IgD-negative memory B cell (primary cell): Measurements from ENCODE around the gene ATG10. TPM values are rescaled to one million over a fixed set of nuclear protein-coding genes. Genes with fewer than 3 reads are reported as not detected.
"Not testable (repeated sequence)": the region's sequence is repeated elsewhere in the genome, so short reads cannot be mapped to it uniquely, and the experiment has no call there.

ENCODE experiments used
- H3K27ac Mint-ChIP-seq, 3 donors: one replicate each; pipeline ENCODE4 v1.8.0; 2020 to 2022; ENCODE audit warnings: mild to moderate bottlenecking in 3 of 3, mixed read lengths in 3 of 3, moderate library complexity in 1 of 3
- H3K27me3 Mint-ChIP-seq: one replicate; pipeline ENCODE4 v1.8.0; 2021; ENCODE audit warnings: mixed read lengths
- H3K36me3 Mint-ChIP-seq: one replicate; pipeline ENCODE4 v1.8.0; 2020; ENCODE audit warnings: mild to moderate bottlenecking, mixed read lengths
- H3K4me1 Mint-ChIP-seq, 3 donors: one replicate each; pipeline ENCODE4 v1.8.0; 2020 to 2022; ENCODE audit warnings: mixed read lengths in 3 of 3, mild to moderate bottlenecking in 1 of 3
- H3K4me3 Mint-ChIP-seq, 4 donors: one replicate each; pipeline ENCODE4 v1.8.0; 2020 to 2022; ENCODE audit warnings: mild to moderate bottlenecking in 4 of 4, mixed read lengths in 4 of 4, moderate library complexity in 3 of 4
- H3K9me3 Mint-ChIP-seq, 3 donors: one replicate each; pipeline ENCODE4 v1.8.0; 2020 to 2021; ENCODE audit warnings: mixed read lengths in 3 of 3, mild to moderate bottlenecking in 1 of 3
- polyA plus RNA-seq: library from polyadenylated mRNA; unstranded; fragments of 300-500 nt; fragmentation: Illumina TruSeq; gene quantifications from one replicate; pipeline ENCODE4 v1.2.3, GENCODE V29; 2021

ATG10 gene
- polyA plus RNA-seq, 1 donor from 2014 or later = 12.2 TPM

GRCh38 chr5:82057051-82057450 lies 85.2 kb downstream of the ATG10 start:
- H3K9me3 Mint-ChIP-seq = no peaks in the 10 kb centered on the region
- no peak overlapping the region for H3K4me3 Mint-ChIP-seq
- H3K27ac Mint-ChIP-seq = no peak overlapping the region
- H3K36me3 Mint-ChIP-seq = peaks cover 6% of the 10 kb centered on the region
- no peaks in the 10 kb centered on the region for H3K27me3 Mint-ChIP-seq
- peaks cover 0 to 13% (median 3%) of the 10 kb centered on the region in 3 donors for H3K4me1 Mint-ChIP-seq

- Mint-ChIP-seq H3K27ac (no peak overlapping the region), H3K36me3 (peaks cover 8% of the 10 kb centered on the region), H3K27me3 (no peaks in the 10 kb centered on the region), H3K9me3 (no peaks in the 10 kb centered on the region), H3K4me3 (no peak overlapping the region), H3K4me1 (peaks cover 0 to 6% (median 0%) of the 10 kb centered on the region in 3 donors)
Observed at GRCh38 chr5:82058710-82059109, 86.9 kb downstream of the ATG10 start.

- Mint-ChIP-seq H3K27me3 (no peaks in the 10 kb centered on the region), H3K9me3 (no peaks in the 10 kb centered on the region), H3K4me1 (peaks cover 0 to 2% (median 0%) of the 10 kb centered on the region in 3 donors), H3K4me3 (no peak overlapping the region), H3K27ac (no peak overlapping the region), H3K36me3 (peaks cover 3% of the 10 kb centered on the region)
Observed at GRCh38 chr5:82066791-82067190, 95.0 kb downstream of the ATG10 start.

GRCh38 chr5:82068042-82068441 lies 96.2 kb downstream of the ATG10 start:
- not testable (repeated sequence) for H3K36me3 Mint-ChIP-seq, H3K27me3 Mint-ChIP-seq, H3K4me1 Mint-ChIP-seq, H3K9me3 Mint-ChIP-seq, H3K27ac Mint-ChIP-seq
- H3K4me3 Mint-ChIP-seq = peak overlapping the region in 1 of 4 donors; percentile 12

- Mint-ChIP-seq H3K27ac (no peak overlapping the region), H3K9me3 (no peaks in the 10 kb centered on the region), H3K27me3 (no peaks in the 10 kb centered on the region)
Observed at GRCh38 chr5:82068723-82069122, 96.9 kb downstream of the ATG10 start.

GRCh38 chr5:82072138-82072537 lies 100.3 kb downstream of the ATG10 start:
- Mint-ChIP-seq H3K4me1 (peaks cover 0 to 2% (median 0%) of the 10 kb centered on the region in 3 donors), H3K27ac (no peak overlapping the region), H3K4me3 (no peak overlapping the region), H3K9me3 (no peaks in the 10 kb centered on the region), H3K27me3 (no peaks in the 10 kb centered on the region), H3K36me3 (no peaks in the 10 kb centered on the region)

More at GRCh38 chr5:82068723-82069122, 96.9 kb downstream of the ATG10 start:
- Mint-ChIP-seq H3K36me3 (no peaks in the 10 kb centered on the region), H3K4me1 (peaks cover 0 to 2% (median 0%) of the 10 kb centered on the region in 3 donors), H3K4me3 (peak overlapping the region in 1 of 4 donors; percentile 30)

DNA sequence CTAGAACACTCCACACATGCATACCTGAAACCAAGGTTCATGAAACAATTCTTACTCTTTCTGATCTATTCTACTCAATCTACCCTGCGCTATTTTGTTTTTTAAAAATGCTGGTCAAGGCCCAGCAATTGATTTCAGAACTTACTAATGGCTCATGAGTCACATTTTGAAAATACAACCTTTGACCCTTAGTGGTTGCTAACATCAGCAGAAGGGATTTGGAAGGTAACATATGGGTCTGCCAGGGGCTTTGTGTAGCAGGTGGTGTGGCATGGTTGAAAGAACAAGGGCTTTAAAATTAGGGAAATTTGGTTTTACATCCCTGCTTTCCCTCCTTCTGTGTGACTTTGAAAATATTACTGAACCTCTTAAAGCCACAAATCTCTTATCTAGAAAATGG lies 101.4 kb downstream of the ATG10 start:
- Mint-ChIP-seq H3K36me3 (no peaks in the 10 kb centered on the region), H3K27me3 (no peaks in the 10 kb centered on the region), H3K4me3 (no peak overlapping the region), H3K27ac (no peak overlapping the region), H3K4me1 (peaks cover 0 to 2% (median 0%) of the 10 kb centered on the region in 3 donors), H3K9me3 (no peaks in the 10 kb centered on the region)

GRCh38 chr5:82074950-82075349 lies 103.1 kb downstream of the ATG10 start:
- H3K4me1 Mint-ChIP-seq = no peaks in the 10 kb centered on the region
- H3K4me3 Mint-ChIP-seq = no peak overlapping the region
- H3K27me3 Mint-ChIP-seq = no peaks in the 10 kb centered on the region
- no peak overlapping the region for H3K27ac Mint-ChIP-seq
- H3K9me3 Mint-ChIP-seq = peaks cover 0 to 5% (median 3%) of the 10 kb centered on the region in 3 donors
- no peaks in the 10 kb centered on the region for H3K36me3 Mint-ChIP-seq

DNA sequence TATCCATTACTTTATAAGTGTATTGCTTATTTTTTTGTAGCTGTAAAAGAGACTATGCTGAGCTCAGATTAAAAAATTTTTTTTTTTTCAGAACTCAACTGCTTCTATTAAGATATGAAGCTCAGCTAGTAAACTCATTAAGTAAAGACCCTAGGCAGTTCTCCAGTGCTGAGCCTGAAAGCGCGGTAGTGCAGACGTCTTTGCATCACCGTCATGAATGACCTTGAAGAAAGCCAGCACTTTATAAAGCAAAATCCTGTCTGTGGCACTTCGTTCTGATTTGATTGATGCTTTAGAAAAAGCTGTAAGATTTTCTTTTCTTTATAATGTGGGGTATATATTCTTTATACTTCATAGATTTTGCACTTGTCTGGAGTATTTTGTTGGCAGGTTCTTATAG lies 105.7 kb downstream of the ATG10 start:
- H3K4me3 Mint-ChIP-seq = no peak overlapping the region
- peaks cover 0 to 5% (median 4%) of the 10 kb centered on the region in 3 donors for H3K9me3 Mint-ChIP-seq
- no peak overlapping the region for H3K27ac Mint-ChIP-seq
- no peaks in the 10 kb centered on the region for H3K27me3 Mint-ChIP-seq
- no peaks in the 10 kb centered on the region for H3K36me3 Mint-ChIP-seq
- no peaks in the 10 kb centered on the region for H3K4me1 Mint-ChIP-seq

GRCh38 chr5:82091617-82092016 lies 119.8 kb downstream of the ATG10 start:
- no peak overlapping the region for H3K4me3 Mint-ChIP-seq
- peaks cover 8 to 29% (median 16%) of the 10 kb centered on the region in 3 donors for H3K9me3 Mint-ChIP-seq
- H3K36me3 Mint-ChIP-seq = peaks cover 2% of the 10 kb centered on the region
- H3K27me3 Mint-ChIP-seq = no peaks in the 10 kb centered on the region
- H3K27ac Mint-ChIP-seq = no peak overlapping the region
- H3K4me1 Mint-ChIP-seq = no peaks in the 10 kb centered on the region

- Mint-ChIP-seq H3K4me3 (no peak overlapping the region), H3K9me3 (peaks cover 10 to 16% (median 10%) of the 10 kb centered on the region in 3 donors), H3K27ac (peak overlapping the region in 1 of 3 donors; percentile 15), H3K36me3 (no peaks in the 10 kb centered on the region), H3K4me1 (no peaks in the 10 kb centered on the region), H3K27me3 (no peaks in the 10 kb centered on the region)
Observed at GRCh38 chr5:82095536-82095935, 123.7 kb downstream of the ATG10 start.

DNA sequence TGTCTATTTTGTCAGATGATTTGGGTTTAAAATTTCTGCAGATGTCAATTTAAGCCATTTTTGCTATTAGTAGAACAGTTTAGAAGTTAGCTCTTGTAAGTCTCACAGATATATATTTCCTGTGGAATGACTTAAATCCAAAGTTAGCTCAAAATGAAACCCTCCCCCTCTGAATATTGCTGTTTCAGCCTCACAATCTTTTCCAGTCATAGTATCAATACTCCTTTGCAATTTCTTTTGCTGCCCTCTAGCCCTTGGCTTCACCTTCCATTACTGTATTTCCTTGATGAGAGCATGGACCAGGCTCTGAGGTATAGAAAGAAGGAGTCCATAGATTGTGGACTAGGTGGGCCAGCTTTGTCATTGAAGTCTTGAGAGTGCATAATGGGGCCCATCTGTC lies 124.4 kb downstream of the ATG10 start:
- Mint-ChIP-seq H3K36me3 (no peaks in the 10 kb centered on the region), H3K4me3 (no peak overlapping the region), H3K9me3 (peaks cover 9 to 16% (median 10%) of the 10 kb centered on the region in 3 donors), H3K27ac (peak overlapping the region in 1 of 3 donors; percentile 33), H3K27me3 (no peaks in the 10 kb centered on the region), H3K4me1 (peaks cover 0 to 2% (median 0%) of the 10 kb centered on the region in 3 donors)

- Mint-ChIP-seq H3K27me3 (no peaks in the 10 kb centered on the region), H3K36me3 (no peaks in the 10 kb centered on the region), H3K9me3 (peaks cover 0 to 4% (median 0%) of the 10 kb centered on the region in 3 donors), H3K27ac (peak overlapping the region in 1 of 3 donors; percentile 35), H3K4me1 (peaks cover 0 to 2% (median 0%) of the 10 kb centered on the region in 3 donors), H3K4me3 (no peak overlapping the region)
Observed at GRCh38 chr5:82100303-82101077, 128.7 kb downstream of the ATG10 start.

GRCh38 chr5:82104872-82105271 lies 133.0 kb downstream of the ATG10 start:
- H3K27ac Mint-ChIP-seq = no peak overlapping the region
- H3K9me3 Mint-ChIP-seq = no peaks in the 10 kb centered on the region
- H3K27me3 Mint-ChIP-seq = no peaks in the 10 kb centered on the region
- peaks cover 0 to 4% (median 3%) of the 10 kb centered on the region in 3 donors for H3K4me1 Mint-ChIP-seq
- no peaks in the 10 kb centered on the region for H3K36me3 Mint-ChIP-seq
- H3K4me3 Mint-ChIP-seq = no peak overlapping the region

- Mint-ChIP-seq H3K9me3 (no peaks in the 10 kb centered on the region), H3K4me1 (peaks cover 0 to 4% (median 3%) of the 10 kb centered on the region in 3 donors), H3K4me3 (no peak overlapping the region), H3K36me3 (no peaks in the 10 kb centered on the region), H3K27me3 (no peaks in the 10 kb centered on the region), H3K27ac (no peak overlapping the region)
Observed at GRCh38 chr5:82105457-82105856, 133.6 kb downstream of the ATG10 start.

GRCh38 chr5:82106207-82106606 lies 134.4 kb downstream of the ATG10 start:
- Mint-ChIP-seq H3K4me3 (no peak overlapping the region), H3K27me3 (no peaks in the 10 kb centered on the region), H3K4me1 (peaks cover 0 to 3% (median 2%) of the 10 kb centered on the region in 3 donors), H3K9me3 (no peaks in the 10 kb centered on the region), H3K36me3 (no peaks in the 10 kb centered on the region), H3K27ac (no peak overlapping the region)
